GM18498 (cell line): ENCODE measurements around the gene CTIF.
A peak's percentile ranks its signal among the peaks of the same experiment; 100 is the strongest.

Source experiments
- ATAC-seq: cut with Tn5 transposase; IDR thresholded peaks from one replicate; pipeline ENCODE4 v1.9.1; 2021; ENCODE audit warnings: mild to moderate bottlenecking, moderate library complexity; ENCODE audit not compliant: unreplicated experiment

Gene CTIF

GRCh38 chr18:48742706-48743475 is 204.1 kb downstream of the CTIF start:
- no peak for ATAC-seq

- ATAC-seq, result no peak
These were observed 205.1 kb downstream of the CTIF start for GRCh38 chr18:48743886-48744285.

GRCh38 chr18:48745293-48745692 is 206.5 kb downstream of the CTIF start:
- no peak for ATAC-seq

GRCh38 chr18:48749768-48750167 is 210.9 kb downstream of the CTIF start:
- ATAC-seq, result no peak

- ATAC-seq, result no peak
These were observed 211.8 kb downstream of the CTIF start for GRCh38 chr18:48750485-48751175.

- ATAC-seq, result no peak
These were observed 213.1 kb downstream of the CTIF start for GRCh38 chr18:48751727-48752468.

- no peak for ATAC-seq
These were observed 213.6 kb downstream of the CTIF start for GRCh38 chr18:48752478-48752877.

- no peak for ATAC-seq
These were observed 214.1 kb downstream of the CTIF start for GRCh38 chr18:48752928-48753327.

GRCh38 chr18:48753691-48754090 is 214.9 kb downstream of the CTIF start:
- ATAC-seq, result no peak

GRCh38 chr18:48754559-48754958 is 215.7 kb downstream of the CTIF start:
- ATAC-seq, result no peak

GRCh38 chr18:48754993-48755473 is 216.2 kb downstream of the CTIF start:
- ATAC-seq, result peak; percentile 53

GRCh38 chr18:48756511-48757226 is 217.8 kb downstream of the CTIF start:
- ATAC-seq, result no peak

GRCh38 chr18:48757367-48757766 is 218.5 kb downstream of the CTIF start:
- no peak for ATAC-seq

- no peak for ATAC-seq
These were observed 219.1 kb downstream of the CTIF start for GRCh38 chr18:48757906-48758305.

- ATAC-seq, result no peak
These were observed 222.8 kb downstream of the CTIF start for GRCh38 chr18:48761582-48761981.

GRCh38 chr18:48762022-48762421 is 223.2 kb downstream of the CTIF start:
- ATAC-seq, result no peak

- ATAC-seq, result no peak
These were observed 224.2 kb downstream of the CTIF start for GRCh38 chr18:48762836-48763718.

- ATAC-seq, result no peak
These were observed 224.9 kb downstream of the CTIF start for GRCh38 chr18:48763719-48764100.

- no peak for ATAC-seq
These were observed 226.2 kb downstream of the CTIF start for GRCh38 chr18:48765053-48765452.

- no peak for ATAC-seq
These were observed 227.2 kb downstream of the CTIF start for GRCh38 chr18:48766026-48766425.
